IMR-90 (cell line): ENCODE measurements around the gene CADM2. TPM values are rescaled to one million over a fixed set of nuclear protein-coding genes. Genes with fewer than 3 reads are reported as not detected.

Source experiments
- ATAC-seq: fragments of 200-7000 bp; cut with Tn5 transposase; 2 replicates; pipeline ENCODE4 v1.9.1; 2020; ENCODE audit warnings: low read depth, mild to moderate bottlenecking, moderate library complexity
- BruUV-seq: library from RNA; stranded (reverse); fragments of 400-500 nt; replicated peaks from 2 replicates; lab custom pipeline; 2021; lab: Mats Ljungman, UMichigan
- CTCF ChIA-PET: fragments of 300-600 bp; formaldehyde crosslinking; extraction: SDS; loops from one replicate; lab custom pipeline; 2021; ENCODE audit warnings: antibody characterized with exemption; lab: Yijun Ruan, JAX
- POLR2A ChIA-PET: fragments of 300-600 bp; sonication (Branson Sonifier 250); formaldehyde crosslinking; loops from one replicate; lab custom pipeline; 2022; ENCODE audit warnings: antibody characterized with exemption; ENCODE audit not compliant: unreplicated experiment; lab: Charles Lee
- DNase-seq: peaks from one replicate; pipeline ENCODE4 v3.0.0; 2013
- H2AFZ ChIP-seq: replicated peaks from 2 replicates; pipeline ENCODE3; 2013; ENCODE audit warnings: low read length, mild to moderate bottlenecking; ENCODE audit not compliant: poor library complexity
- H2AK5ac ChIP-seq: 2 replicates; pipeline ENCODE4 v1.6.1; 2013; ENCODE audit warnings: low read depth, low read length, inconsistent platforms
- H2AK9ac ChIP-seq: replicated peaks from 2 replicates; pipeline ENCODE3; 2013; ENCODE audit warnings: mild to moderate bottlenecking, low read depth, low read length, moderate library complexity; ENCODE audit not compliant: poor library complexity
- H2BK120ac ChIP-seq: 2 replicates; pipeline ENCODE4 v1.6.1; 2013; ENCODE audit warnings: low read depth, low read length, inconsistent platforms
- H2BK15ac ChIP-seq: 3 replicates; pipeline ENCODE4 v1.6.1; 2013; ENCODE audit warnings: low read depth, low read length, inconsistent platforms
- H2BK20ac ChIP-seq: 2 replicates; pipeline ENCODE4 v1.6.1; 2013; ENCODE audit warnings: low read depth, mild to moderate bottlenecking, inconsistent platforms, low read length, moderate library complexity
- H2BK5ac ChIP-seq: 2 replicates; pipeline ENCODE4 v1.6.1; 2013; ENCODE audit warnings: mild to moderate bottlenecking, low read depth, low read length, inconsistent platforms; ENCODE audit not compliant: poor library complexity, severe bottlenecking
- H3K14ac ChIP-seq: replicated peaks from 2 replicates; pipeline ENCODE4 v1.6.1; 2013; ENCODE audit warnings: low read depth, low read length, inconsistent platforms
- H3K18ac ChIP-seq: 2 replicates; pipeline ENCODE4 v1.6.1; 2013; ENCODE audit warnings: low read depth, low read length, control low read depth
- H3K23ac ChIP-seq: 2 replicates; pipeline ENCODE4 v1.6.1; 2013; ENCODE audit warnings: low read depth, low read length, inconsistent platforms
- H3K27ac ChIP-seq: 2 replicates; pipeline ENCODE4 v1.5.1; 2013; ENCODE audit warnings: mild to moderate bottlenecking, control low read depth, low read length; ENCODE audit not compliant: insufficient read depth
- H3K27me3 ChIP-seq: 2 replicates; pipeline ENCODE4 v1.6.1; 2013; ENCODE audit warnings: low read length; ENCODE audit not compliant: control insufficient read depth, insufficient read depth
- H3K36me3 ChIP-seq: 2 replicates; pipeline ENCODE4 v1.6.1; 2013; ENCODE audit warnings: low read length, mixed read lengths; ENCODE audit not compliant: control insufficient read depth, insufficient read depth
- H3K4ac ChIP-seq: 2 replicates; pipeline ENCODE4 v1.6.1; 2013; ENCODE audit warnings: low read depth, low read length, inconsistent platforms
- H3K4me1 ChIP-seq: 2 replicates; pipeline ENCODE4 v1.6.1; 2013; ENCODE audit warnings: low read length, mixed read lengths; ENCODE audit not compliant: control insufficient read depth, insufficient read depth
- H3K4me2 ChIP-seq: 2 replicates; pipeline ENCODE4 v1.6.1; 2013; ENCODE audit warnings: low read depth, mild to moderate bottlenecking, control low read depth, low read length, moderate library complexity
- H3K4me3 ChIP-seq: 2 replicates; pipeline ENCODE4 v1.5.1; 2013; ENCODE audit warnings: low read depth, mild to moderate bottlenecking, control low read depth, low read length, moderate library complexity; ENCODE audit not compliant: insufficient read depth
- H3K56ac ChIP-seq: 2 replicates; pipeline ENCODE4 v1.6.1; 2013; ENCODE audit warnings: low read length, inconsistent platforms; ENCODE audit not compliant: insufficient read depth; ENCODE audit errors: extremely low read depth
- H3K79me1 ChIP-seq, 2 experiments: 2 replicates each; pipeline ENCODE4 v1.6.1; 2013; ENCODE audit warnings: low read length in 2 of 2, inconsistent platforms in 1 of 2, low read depth in 1 of 2
- H3K9ac ChIP-seq: 2 replicates; pipeline ENCODE4 v1.6.1; 2013; ENCODE audit warnings: low read depth, low read length, control low read depth
- H3K9me1 ChIP-seq: 2 replicates; pipeline ENCODE4 v1.6.1; 2013; ENCODE audit warnings: low read length, inconsistent platforms; ENCODE audit not compliant: insufficient read depth
- H3K9me3 ChIP-seq: 2 replicates; pipeline ENCODE4 v1.6.1; 2013; ENCODE audit warnings: low read length; ENCODE audit not compliant: control insufficient read depth, insufficient read depth
- H4K20me1 ChIP-seq: 2 replicates; pipeline ENCODE4 v1.6.1; 2013; ENCODE audit warnings: low read length, inconsistent platforms; ENCODE audit not compliant: insufficient read depth
- H4K5ac ChIP-seq: 2 replicates; pipeline ENCODE4 v1.6.1; 2013; ENCODE audit warnings: mild to moderate bottlenecking, low read depth, low read length, control low read depth
- H4K8ac ChIP-seq, 2 experiments: 2 replicates each; pipeline ENCODE4 v1.6.1; 2013; ENCODE audit warnings: low read depth in 2 of 2, low read length in 2 of 2, control low read depth in 1 of 2, inconsistent platforms in 1 of 2
- H4K91ac ChIP-seq: 2 replicates; pipeline ENCODE4 v1.6.1; 2013; ENCODE audit warnings: low read depth, low read length, inconsistent platforms; ENCODE audit not compliant: insufficient read depth
- CHD1 ChIP-seq: IDR thresholded peaks from 2 replicates; pipeline ENCODE4 v1.6.1; 2012; ENCODE audit warnings: low read depth, low read length, improper control_type of control experiment
- ELK1 ChIP-seq: fragments of 150-350 bp; IDR thresholded peaks from 2 replicates; pipeline ENCODE4 v1.6.1; 2016; ENCODE audit warnings: low read depth, mild to moderate bottlenecking, low read length, moderate library complexity, borderline replicate concordance
- RCOR1 ChIP-seq: IDR thresholded peaks from 2 replicates; pipeline ENCODE4 v1.6.1; 2012; ENCODE audit warnings: mild to moderate bottlenecking, low read length, improper control_type of control experiment; ENCODE audit not compliant: insufficient replicate concordance
- WGBS, 2 experiments: methylation state at CpG; one replicate each; pipeline versions ENCODE4 v1.1.5 to v1.1.7; 2013; ENCODE audit warnings: missing lambda C conversion rate in 2 of 2; ENCODE audit not compliant: insufficient read length in 1 of 2; ENCODE audit errors: extremely low coverage in 2 of 2; 5-methylcytosine and 5-hydroxymethylcytosine counted together
- dilution Hi-C: fragments of 300-500 bp; cut with HindIII; formaldehyde crosslinking; loops from one replicate; pipeline ENCODE4 v1.14.3; 2018; ENCODE audit warnings: low sequenced_read_pairs; ENCODE audit not compliant: unreplicated experiment
- in situ Hi-C: fragments of 300-500 bp; cut with MboI; formaldehyde crosslinking; loops from 3 replicates; pipeline ENCODE4 v1.14.3; 2019; ENCODE audit warnings: low sequenced_read_pairs, inconsistent platforms, mixed read lengths
- intact Hi-C: fragments of 100-400 bp; cut with micrococcal nuclease; formaldehyde crosslinking; loops from 2 replicates; pipeline ENCODE4 v1.10.0; 2022
- polyA plus RNA-seq, 3 experiments: library from polyadenylated mRNA; depleted of rRNA; stranded (reverse); fragments of >200 nt; gene quantifications; 2 replicates each; pipeline ENCODE4 v1.2.3, GENCODE V29; 2012; ENCODE audit warnings: low replicate concordance in 1 of 3
- total RNA-seq: library from RNA; depleted of rRNA; stranded (reverse); fragments of >200 nt; gene quantifications from 2 replicates; pipeline ENCODE4 v1.2.3, GENCODE V29; 2012

CADM2 gene
- total and polyA plus RNA-seq, 2 of the 4 experiments (the other 2 are of a cell fraction) = not detected

- Histone ChIP-seq H3K27me3 (no peaks in the 10 kb centered on the region), H3K56ac (no peak overlapping the region), H4K5ac (no peak overlapping the region), H3K27ac (no peak overlapping the region), H2AFZ (no peak overlapping the region), H3K23ac (no peak overlapping the region), H3K14ac (no peak overlapping the region), H3K4ac (no peak overlapping the region), H3K79me1 (no peaks in the 10 kb centered on the region), H3K9me1 (no peaks in the 10 kb centered on the region), H3K9me3 (no peaks in the 10 kb centered on the region), H3K4me2 (no peak overlapping the region), H4K8ac (no peak overlapping the region), H2BK120ac (no peak overlapping the region), H3K18ac (no peak overlapping the region), H2AK9ac (no peak overlapping the region), H3K4me1 (no peaks in the 10 kb centered on the region), H4K91ac (no peak overlapping the region), H2BK20ac (no peak overlapping the region), H3K4me3 (no peak overlapping the region), H2BK5ac (no peak overlapping the region), H2BK15ac (no peak overlapping the region), H2AK5ac (no peak overlapping the region), H3K36me3 (no peaks in the 10 kb centered on the region), H3K9ac (no peak overlapping the region), H4K20me1 (no peaks in the 10 kb centered on the region)
- intact Hi-C loops = no loop called here
- no peak for ATAC-seq
- BruUV-seq = no TSS peak
- in situ Hi-C loops = no loop called here
- POLR2A ChIA-PET = no interaction called here
- no CpG with 5 or more reads among the region's 6 CpGs for WGBS, 2 experiments
- CTCF ChIA-PET = no interaction called here
- DNase-seq = no peak
- dilution Hi-C loops = no loop called here
- no peak for TF ChIP-seq ELK1
- TF ChIP-seq CHD1 = no peak
- TF ChIP-seq RCOR1 = no peak
These were observed 613.0 kb downstream of the CADM2 start for GRCh38 chr3:85571835-85572234.
